ENCODE data around the gene ALS2CL. TPM values are rescaled to one million over a fixed set of nuclear protein-coding genes. Genes with fewer than 3 reads are reported as not detected.

ALS2CL gene
- total RNA-seq, 1 experiment from 2014 or later = 16.4 TPM

DNA sequence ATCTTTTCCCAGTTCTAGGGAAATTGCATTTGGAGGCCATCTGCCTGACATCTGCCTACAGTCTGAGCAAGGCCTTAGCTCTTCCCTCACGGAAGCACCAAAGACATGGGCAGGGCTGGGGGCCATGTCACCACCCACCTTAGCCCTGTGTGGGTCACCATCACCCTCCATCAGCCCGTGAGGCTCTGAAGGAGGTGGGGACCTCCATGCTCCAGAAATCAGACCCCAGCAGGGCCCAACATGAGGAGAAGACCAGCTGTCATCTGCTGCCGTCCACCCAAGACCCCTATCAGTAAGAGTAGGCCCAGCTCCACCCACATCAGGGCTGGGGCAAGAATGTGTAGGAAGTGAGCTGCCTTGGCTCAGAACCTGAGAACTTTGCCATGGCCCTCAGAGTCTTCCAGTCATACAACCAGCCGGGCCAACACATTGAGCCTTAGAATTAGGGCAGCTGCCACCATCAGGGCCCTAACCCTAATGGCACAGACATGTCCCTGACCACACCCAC, 9.6 kb upstream of the ALS2CL start:
- DNase-seq (ENCODE audit: low read depth, low spot score) = no peak
- POLR2A ChIA-PET = interaction anchor here (0.6 to 1.1 kb wide), 2 partner anchors 10 to 209 kb away, joined by 4 read pairs; partner anchors contain the start of gene ALS2CL

More for the DNA sequence above, 9.6 kb upstream of the ALS2CL start:
- Histone ChIP-seq H3K27ac (ENCODE audit: low read depth, low read length) (no peak overlapping the region), H3K27me3 (ENCODE audit: insufficient read depth, low read length) (no peaks in the 10 kb centered on the region), H3K36me3 (ENCODE audit: control insufficient read depth in 1 of 2, insufficient read depth in 2 of 2, low read length in 2 of 2) (no peaks in the 10 kb centered on the region), H3K4me1 (ENCODE audit: control insufficient read depth in 1 of 2, insufficient read depth in 2 of 2, low read length in 2 of 2) (peaks cover 7 to 15% of the 10 kb centered on the region in 2 experiments; a peak in 3 of 4 replicates), H3K9me2 (ENCODE audit: insufficient read depth) (no peaks in the 10 kb centered on the region), H2AFZ (ENCODE audit: low read depth, low read length, poor library complexity, severe bottlenecking) (no peak overlapping the region), H4K20me1 (ENCODE audit: insufficient read depth) (no peaks in the 10 kb centered on the region), H3K4me2 (ENCODE audit: low read length) (no peak overlapping the region), H3K9ac (ENCODE audit: low read length) (no peak overlapping the region), H3K79me2 (ENCODE audit: insufficient read depth, low read length) (no peaks in the 10 kb centered on the region), H3K4me3 (replicated peaks in 1 of 2; ENCODE audit: low read depth in 1 of 2, low read length in 2 of 2) (no peak overlapping the region), H3K9me3 (ENCODE audit: control insufficient read depth in 1 of 2, insufficient read depth in 1 of 2, low read depth in 1 of 2, low read length in 2 of 2) (no peaks in the 10 kb centered on the region)
- RAD21 ChIA-PET (ENCODE audit: low non-redundant PET in 1 of 2, low total read pairs in 2 of 2, uncharacterized antibody in 2 of 2, unreplicated experiment in 2 of 2) = interaction anchor here in 1 of 2 experiments (1.0 kb wide), 1 partner anchor 39 kb away, joined by 3 read pairs; no protein-coding TSS in a partner anchor
- no TSS peak for BruUV-seq (replicated peaks)
- TF ChIP-seq POLR2A (IDR thresholded peaks at IDR 0.05; ENCODE audit: borderline replicate concordance, extremely low read depth, insufficient read depth, insufficient read length) (no peak), MAX (IDR thresholded peaks at IDR 0.05) (no peak), CTCF (IDR thresholded peaks at IDR 0.05 in 2 of 3, conservative IDR thresholded peaks at IDR 0.05 in 1 of 3; ENCODE audit: borderline replicate concordance in 1 of 3, insufficient read depth in 1 of 3, low read depth in 2 of 3, low read length in 2 of 3) (no peak), ZNF274 (IDR thresholded peaks at IDR 0.05; ENCODE audit: low read depth, low read length) (no peak), ELF1 (IDR thresholded peaks at IDR 0.05; ENCODE audit: borderline replicate concordance, low read depth) (no peak), EZH2 (IDR thresholded peaks at IDR 0.05) (no peak), ZBTB33 (IDR thresholded peaks at IDR 0.05; ENCODE audit: extremely low read depth, insufficient replicate concordance, low read length) (no peak), YY1 (IDR thresholded peaks at IDR 0.05; ENCODE audit: extremely low read depth, insufficient replicate concordance, low read depth, low read length) (no peak)
- no peak for ATAC-seq
- CTCF ChIA-PET = no interaction called here
- intact Hi-C loops (cut with micrococcal nuclease) = loop anchor here (10.0 kb wide), 1 partner anchor 1082 kb away; the partner anchor contains the start of gene SMARCC1

Data from HCT116 (cell line).